DOHH2 (cell line): ENCODE data around the gene CTSK.

Experiments used
- CTCF ChIP-seq: fragments of 200-600 bp; sonication (generic); IDR thresholded peaks from one replicate; pipeline ENCODE4 v1.5.1; 2014; ENCODE audit warnings: antibody characterized with exemption, mild to moderate bottlenecking, low read depth, low read length; ENCODE audit not compliant: poor library complexity, severe bottlenecking
- EZH2phosphoT487 ChIP-seq: fragments of 200-600 bp; sonication (generic); IDR thresholded peaks from 2 replicates; pipeline ENCODE4 v1.6.1; 2017; ENCODE audit warnings: borderline replicate concordance, mild to moderate bottlenecking, antibody characterized with exemption, low read length, moderate library complexity, mixed read lengths

DNA sequence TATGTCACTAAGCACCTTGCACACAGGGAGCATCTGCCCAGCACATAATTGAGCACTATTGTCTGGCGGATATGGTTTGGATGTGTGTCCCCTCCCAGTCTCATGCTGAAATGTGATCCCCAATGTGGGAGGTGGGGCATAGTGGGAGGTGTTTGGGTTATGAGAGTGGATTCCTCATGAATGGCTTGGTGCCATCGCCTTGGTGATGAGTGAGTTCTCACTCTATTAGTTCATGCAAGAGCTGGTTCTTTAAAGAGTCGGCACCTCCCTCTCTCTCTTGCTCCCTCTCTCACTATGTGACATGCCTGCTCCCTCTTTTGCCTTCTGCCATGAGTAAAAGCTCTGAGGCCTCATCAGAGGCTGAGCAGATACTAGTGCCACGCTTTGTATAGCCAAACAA is 9.5 kb downstream of the CTSK start:
- TF ChIP-seq CTCF (no peak), EZH2phosphoT487 (no peak)
